Measurements from ENCODE around the gene RNF126.
"Not testable (repeated sequence)": the region's sequence is repeated elsewhere in the genome, so short reads cannot be mapped to it uniquely, and the experiment has no call there.

The RNF126 gene

GRCh38 chr19:685454-685931, 22.5 kb upstream of the RNF126 start:
- DNase-seq (ENCODE audit: low read depth) = no peak

- no peak for DNase-seq (ENCODE audit: low read depth)
Measured at GRCh38 chr19:682678-683320, 19.8 kb upstream of the RNF126 start.

GRCh38 chr19:681029-682019, 18.3 kb upstream of the RNF126 start:
- no peak for DNase-seq (ENCODE audit: low read depth)

GRCh38 chr19:680287-681028, 17.4 kb upstream of the RNF126 start:
- DNase-seq (ENCODE audit: low read depth) = peak; percentile 100

- no peak for DNase-seq (ENCODE audit: low read depth)
Measured at GRCh38 chr19:679418-680286, 16.6 kb upstream of the RNF126 start.

GRCh38 chr19:678791-679388, 15.9 kb upstream of the RNF126 start:
- DNase-seq (ENCODE audit: low read depth) = no peak

GRCh38 chr19:677601-678436, 14.8 kb upstream of the RNF126 start:
- DNase-seq (ENCODE audit: low read depth) = no peak

- no peak for DNase-seq (ENCODE audit: low read depth)
Measured at GRCh38 chr19:677201-677600, 14.2 kb upstream of the RNF126 start.

GRCh38 chr19:676339-677105, 13.5 kb upstream of the RNF126 start, which contains the start of gene FSTL3:
TSS of gene FSTL3 (plus strand) at chr19:676392. CDS start at chr19:676424, 32 bp downstream.
- no peak for DNase-seq (ENCODE audit: low read depth)

- DNase-seq (ENCODE audit: low read depth) = no peak
Measured at GRCh38 chr19:676007-676338, 13.0 kb upstream of the RNF126 start.

GRCh38 chr19:674282-675151, 11.5 kb upstream of the RNF126 start:
- no peak for DNase-seq (ENCODE audit: low read depth)

- no peak for DNase-seq (ENCODE audit: low read depth)
Measured at GRCh38 chr19:670609-671075, 7.6 kb upstream of the RNF126 start.

- DNase-seq (ENCODE audit: low read depth) = not testable (repeated sequence)
Measured at GRCh38 chr19:668675-669434, 5.8 kb upstream of the RNF126 start.

GRCh38 chr19:666985-667573, 4.1 kb upstream of the RNF126 start:
- DNase-seq (ENCODE audit: low read depth) = not testable (repeated sequence)

- DNase-seq (ENCODE audit: low read depth) = peak; percentile 70
Measured at GRCh38 chr19:664913-665443, 2.0 kb upstream of the RNF126 start.

- DNase-seq (ENCODE audit: low read depth) = no peak
Measured at GRCh38 chr19:663682-664117, 686 bp upstream of the RNF126 start.
